Embryonic facial prominence (tissue), 1 donor: ENCODE results near the gene RALGPS1.

Experiments
- DNase-seq: peaks from one replicate; pipeline ENCODE4 v3.0.0-alpha.2; 2016; ENCODE audit errors: extremely low spot score

RALGPS1 gene

DNA sequence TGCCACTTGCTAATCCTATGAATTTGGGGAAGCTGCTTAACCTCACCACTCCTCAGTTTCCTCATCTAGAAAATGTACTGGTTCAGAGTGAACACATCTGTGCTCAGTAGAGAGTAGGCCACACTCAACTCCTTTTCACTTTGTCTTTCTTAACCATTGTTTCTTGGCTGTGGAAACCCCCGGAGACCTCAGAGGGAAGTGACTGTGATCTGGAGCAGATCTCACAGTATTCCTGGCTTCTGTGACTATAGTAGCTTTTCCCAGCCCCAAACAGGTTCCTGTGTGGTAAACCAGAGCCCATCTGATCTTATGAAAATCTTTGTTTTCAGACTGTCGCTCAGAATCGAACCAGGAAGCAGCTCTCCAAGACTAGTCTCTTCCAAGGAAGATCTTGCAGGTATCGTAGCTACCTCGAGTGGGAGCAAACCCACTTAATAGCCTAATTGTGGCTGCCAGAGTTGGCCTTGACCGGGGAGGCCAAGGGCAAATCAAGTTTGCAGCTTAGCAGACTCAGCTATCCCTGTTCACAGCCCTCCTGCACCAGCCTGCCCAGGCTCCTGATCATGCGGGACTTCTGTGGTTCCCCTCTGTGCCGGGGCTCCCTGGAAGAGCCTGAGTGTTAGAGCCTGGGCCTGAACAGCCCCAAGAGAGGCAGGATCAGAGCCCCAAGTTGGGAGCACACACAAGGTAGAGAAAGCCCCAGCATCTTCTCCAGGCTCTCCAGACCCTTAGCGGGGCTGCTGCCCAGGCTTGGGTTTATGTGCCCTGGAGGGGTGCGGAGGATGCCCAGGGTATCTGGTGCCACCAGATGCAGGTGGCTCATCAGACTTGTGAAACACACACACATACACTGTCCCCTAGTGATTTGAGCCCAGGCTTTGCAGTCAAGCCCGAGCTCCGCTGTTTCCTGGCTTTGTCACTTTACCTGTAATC is 260.1 kb downstream of the RALGPS1 start:
- DNase-seq: no peak

DNA sequence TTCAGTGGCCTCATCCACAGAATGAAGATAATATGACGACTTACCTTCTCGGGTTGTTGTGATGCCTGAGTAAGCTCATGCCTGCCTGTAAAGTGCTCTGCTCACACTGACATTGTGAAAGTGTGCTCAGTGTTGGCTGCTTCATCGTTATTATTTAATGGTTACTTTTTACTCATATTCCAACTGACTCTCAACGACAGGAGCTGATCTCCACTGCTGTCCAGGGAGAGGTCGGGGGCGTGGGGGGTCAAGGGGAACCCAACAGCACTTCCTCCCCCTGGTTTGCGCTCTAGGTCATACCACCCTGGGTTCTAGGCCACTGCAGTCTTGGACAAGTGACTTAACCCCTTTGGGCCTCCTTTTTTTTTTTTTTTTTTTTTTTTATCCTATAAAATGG is 260.7 kb downstream of the RALGPS1 start:
- DNase-seq: no peak

DNA sequence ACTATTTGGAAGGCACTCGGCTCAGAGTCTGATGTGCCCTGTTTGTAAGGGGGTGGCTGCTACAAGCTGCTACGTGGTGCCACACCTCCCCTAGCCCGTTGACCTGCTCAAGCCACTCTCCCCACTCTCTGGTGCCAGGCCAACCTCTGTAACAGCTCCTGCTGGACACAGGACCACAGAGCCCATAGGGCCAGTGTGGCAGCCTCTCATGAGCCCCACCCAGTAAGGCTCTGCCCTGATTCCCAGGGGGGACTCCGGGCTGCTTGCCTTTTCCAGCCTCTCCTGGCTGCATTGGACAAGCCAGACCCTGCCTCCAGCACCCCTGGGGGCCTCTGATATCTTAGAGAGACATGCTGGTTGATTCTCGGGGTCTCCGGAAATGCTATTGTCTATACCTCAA is 261.2 kb downstream of the RALGPS1 start:
- no peak for DNase-seq

DNA sequence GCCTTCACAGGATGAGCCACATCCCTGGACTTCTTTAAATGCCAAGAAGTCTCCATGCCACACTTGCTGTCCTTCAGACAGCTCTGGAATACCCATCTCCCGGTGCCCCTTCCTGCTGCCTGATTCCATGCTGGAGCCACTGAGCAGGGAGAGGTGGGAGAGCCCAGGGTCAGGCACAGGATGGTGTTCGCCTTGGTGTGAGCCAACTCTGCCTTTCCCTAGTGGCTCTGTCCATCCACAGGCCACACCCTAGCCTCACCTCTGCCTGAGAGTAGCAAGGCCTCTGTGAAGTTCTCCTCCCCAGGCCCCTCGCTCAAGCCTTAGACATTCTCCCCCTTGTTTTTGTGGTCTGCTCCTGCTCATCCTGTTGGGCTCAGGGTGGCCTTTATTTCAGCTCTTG is 262.0 kb downstream of the RALGPS1 start:
- no peak for DNase-seq

DNA sequence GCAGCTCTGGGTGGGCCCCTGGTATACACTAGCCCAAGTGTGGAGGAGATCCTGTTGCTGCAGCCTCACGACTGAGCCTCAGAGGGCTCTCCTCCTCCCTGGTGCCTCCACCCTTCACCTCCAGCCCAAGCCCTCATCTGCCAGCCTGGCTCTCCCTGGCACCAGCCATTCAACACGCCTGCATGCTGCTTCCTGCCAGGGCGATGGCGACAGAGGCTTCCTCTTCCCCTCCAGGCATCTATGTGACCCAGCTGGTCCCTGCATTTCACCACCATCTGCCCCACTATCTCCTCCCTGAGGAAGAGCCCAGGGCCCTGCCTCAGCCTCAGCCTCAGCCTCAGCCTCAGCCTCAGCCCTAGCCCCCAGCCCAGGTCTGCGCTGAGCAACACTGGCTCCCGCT is 262.6 kb downstream of the RALGPS1 start:
- DNase-seq: no peak

DNA sequence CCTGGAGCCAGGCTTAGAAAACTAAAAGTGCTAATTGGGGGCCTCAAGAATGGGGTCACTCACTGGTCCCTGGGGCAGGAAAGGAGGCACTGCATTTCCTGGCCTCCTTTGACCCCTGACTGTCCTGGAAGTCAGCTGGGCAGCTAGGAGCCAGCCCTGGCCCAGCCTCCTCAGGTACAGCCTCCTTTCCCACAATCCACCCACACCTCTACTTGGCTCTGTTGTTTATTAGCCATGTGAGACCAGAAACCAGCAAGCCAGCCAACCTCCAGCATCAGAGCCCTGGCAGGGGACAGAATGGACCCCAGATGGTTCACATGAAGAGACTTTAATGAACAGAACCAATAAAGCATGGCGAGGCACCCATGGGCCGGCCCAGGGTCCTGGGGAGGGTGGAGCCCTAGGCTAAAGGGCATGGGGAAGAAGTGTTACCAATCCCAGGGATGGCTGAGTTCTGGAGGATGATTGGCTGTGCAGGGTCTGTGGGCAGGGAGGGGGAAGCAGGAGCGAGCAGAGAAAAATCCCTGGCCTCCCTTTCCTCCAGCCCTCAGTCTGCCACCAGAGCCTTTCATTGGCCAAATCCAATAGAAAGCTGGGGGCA is 263.2 kb downstream of the RALGPS1 start:
- DNase-seq: no peak

DNA sequence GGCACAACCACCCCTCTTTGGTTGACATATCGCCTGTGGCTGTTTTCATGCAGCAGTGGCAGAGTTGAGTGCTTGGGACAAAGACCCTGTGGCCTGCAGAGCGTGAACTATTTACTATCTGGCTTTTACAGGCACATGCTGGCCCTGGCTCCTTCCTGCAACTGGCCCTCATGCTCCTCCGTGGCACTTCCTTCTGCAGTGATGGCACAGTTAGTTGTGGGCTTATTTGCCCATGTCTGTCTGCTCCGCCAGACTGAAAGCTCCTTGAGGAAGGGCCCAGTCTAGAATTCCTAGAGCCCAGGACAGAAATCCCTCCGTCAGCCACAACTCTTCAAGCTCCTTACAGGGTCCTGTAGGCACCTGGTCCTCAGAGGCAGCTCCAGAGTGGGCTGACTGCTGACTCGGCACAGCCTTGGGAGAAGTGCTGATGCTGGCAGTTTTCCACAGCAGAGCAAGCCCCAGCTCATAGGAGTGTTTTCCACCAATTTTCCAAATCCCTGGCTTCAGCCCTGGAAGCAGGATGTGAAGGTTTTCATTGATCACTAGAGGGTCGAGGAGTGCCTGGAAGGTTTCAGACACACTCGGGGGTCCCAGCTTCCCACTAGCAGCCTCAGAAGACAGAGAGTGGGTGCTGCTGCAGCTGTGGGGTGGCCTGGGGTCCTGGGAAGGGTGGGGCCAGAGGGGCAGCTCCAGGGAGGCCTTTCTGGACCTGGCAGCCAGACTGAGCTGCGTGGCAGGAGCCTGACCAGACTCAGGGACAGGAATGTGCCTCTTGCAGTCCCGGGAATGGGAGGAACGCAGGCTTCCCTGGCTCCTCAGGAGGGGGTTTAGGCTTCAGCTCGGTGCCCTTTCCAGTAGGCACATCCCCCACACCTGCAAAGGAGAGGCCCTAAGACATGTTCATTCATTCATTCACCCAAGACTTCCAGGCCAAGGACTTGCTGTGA is 264.4 kb downstream of the RALGPS1 start:
- no peak for DNase-seq

DNA sequence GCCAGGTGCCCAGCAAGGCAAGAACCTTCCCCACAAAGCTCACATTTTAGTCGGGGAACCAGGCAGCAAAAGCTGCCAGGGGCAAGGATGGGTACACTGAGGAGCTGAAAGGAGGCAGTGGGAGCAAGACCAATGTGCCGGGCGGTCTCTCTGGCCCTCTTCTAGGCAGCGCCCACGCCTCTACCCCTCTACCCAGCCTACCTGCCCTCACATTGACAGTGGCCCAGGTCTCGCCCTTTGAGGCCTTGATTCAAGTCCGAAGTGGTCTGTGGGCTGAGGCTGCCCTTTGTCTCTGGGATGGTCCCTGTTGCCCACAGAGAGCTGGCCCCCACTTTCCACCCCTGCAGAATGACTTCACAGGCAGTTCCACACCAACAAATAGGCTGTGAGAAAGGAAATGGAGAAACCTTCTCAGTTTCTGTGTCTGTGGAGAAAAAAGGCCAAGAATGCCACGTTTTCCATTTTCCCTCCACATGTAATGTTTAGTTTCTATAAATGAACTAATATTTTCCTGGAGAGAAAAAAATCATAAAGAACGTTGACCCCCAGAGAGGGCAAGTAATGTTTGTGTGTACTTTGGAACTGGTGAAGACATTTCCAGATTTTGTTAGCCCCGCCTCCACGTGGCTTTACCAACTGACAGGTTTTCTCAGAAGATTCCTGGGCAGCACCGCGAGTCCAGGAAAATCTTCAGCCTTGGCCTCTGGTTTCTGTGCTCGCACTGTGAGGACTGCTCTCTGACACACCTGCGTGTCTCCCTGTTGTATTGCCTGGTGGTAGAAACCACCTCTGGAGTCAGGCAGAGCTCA is 265.3 kb downstream of the RALGPS1 start:
- no peak for DNase-seq

DNA sequence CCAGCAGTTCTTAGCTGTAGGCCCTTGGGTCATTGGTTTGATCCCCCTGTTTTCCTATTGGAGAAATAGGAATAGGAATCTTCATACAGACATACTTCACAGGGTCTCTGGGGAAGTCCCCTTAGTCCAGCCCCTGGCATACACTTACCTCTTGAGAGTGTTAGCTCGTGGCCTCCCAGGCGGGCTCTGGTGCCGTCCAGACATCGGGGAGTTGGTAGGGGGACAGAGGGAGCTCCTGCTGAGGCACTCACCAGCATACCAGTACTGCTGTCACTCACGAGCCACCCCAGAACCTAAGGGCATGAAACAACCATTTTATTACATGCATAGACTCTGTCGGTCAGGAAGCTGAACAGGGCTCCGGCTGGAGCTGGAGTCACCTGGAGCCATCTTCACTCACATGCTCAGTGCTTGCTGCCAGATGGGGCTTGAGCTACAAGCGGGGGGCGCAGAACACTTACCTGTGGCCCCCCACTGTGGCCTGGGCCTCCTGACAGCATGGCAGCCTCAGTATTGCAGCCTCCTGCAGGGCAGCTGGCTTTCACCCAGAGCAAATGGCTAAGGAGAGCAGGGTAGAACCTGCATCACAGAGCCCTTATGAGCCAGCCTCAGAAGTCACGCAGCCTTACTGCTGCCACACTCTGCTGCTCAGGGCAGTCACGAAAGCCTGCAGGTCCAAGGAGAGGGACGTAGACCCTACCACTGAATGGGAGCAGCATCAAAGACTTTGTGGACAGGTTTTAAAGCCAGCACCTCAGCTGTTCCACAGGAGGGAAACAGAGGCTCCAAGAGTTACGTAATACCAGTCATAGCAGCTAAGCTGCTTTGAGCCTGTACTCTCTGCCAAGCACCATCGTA is 266.1 kb downstream of the RALGPS1 start:
- no peak for DNase-seq

DNA sequence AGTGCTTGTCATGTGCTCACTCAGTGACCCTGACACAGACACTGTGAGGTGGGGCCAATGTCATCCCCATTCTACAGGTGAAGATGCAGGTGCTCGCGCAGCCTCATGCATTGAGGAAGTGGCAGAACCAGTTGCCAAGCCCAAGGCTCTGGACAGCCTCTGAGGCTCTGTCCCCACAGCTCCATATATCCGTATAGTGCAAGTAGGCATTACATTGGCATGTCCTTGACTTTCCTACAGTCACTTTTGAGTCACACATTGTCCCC is 266.7 kb downstream of the RALGPS1 start:
- DNase-seq: no peak

DNA sequence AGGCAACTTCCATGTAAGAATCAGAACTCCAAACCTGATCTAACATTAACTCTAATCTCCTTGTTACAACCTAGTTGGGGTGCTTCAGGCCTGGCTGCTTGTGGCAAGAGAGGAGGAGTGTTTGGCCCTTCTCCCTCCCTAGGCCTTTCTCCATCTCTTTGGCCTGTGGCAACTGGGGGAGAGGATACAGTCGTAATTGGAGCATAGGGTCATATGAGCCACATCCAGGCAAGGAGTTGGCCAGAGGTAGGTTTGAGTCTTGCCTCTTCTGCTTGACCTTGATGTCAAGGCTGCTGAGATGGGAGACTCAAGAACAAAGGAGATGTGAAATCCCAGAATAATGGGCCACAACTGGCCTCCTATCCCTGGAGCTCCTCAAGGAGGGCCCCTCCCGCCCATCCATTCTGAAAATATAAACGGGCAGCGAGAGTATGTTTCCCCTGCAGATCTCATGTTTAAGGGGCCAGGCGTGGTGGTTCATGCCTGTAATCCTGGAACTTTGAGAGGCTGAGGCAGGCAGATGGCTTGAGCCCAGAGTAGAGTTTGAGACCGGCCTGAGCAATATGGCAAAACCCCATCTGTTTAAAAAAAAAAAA is 267.1 kb downstream of the RALGPS1 start:
- no peak for DNase-seq

DNA sequence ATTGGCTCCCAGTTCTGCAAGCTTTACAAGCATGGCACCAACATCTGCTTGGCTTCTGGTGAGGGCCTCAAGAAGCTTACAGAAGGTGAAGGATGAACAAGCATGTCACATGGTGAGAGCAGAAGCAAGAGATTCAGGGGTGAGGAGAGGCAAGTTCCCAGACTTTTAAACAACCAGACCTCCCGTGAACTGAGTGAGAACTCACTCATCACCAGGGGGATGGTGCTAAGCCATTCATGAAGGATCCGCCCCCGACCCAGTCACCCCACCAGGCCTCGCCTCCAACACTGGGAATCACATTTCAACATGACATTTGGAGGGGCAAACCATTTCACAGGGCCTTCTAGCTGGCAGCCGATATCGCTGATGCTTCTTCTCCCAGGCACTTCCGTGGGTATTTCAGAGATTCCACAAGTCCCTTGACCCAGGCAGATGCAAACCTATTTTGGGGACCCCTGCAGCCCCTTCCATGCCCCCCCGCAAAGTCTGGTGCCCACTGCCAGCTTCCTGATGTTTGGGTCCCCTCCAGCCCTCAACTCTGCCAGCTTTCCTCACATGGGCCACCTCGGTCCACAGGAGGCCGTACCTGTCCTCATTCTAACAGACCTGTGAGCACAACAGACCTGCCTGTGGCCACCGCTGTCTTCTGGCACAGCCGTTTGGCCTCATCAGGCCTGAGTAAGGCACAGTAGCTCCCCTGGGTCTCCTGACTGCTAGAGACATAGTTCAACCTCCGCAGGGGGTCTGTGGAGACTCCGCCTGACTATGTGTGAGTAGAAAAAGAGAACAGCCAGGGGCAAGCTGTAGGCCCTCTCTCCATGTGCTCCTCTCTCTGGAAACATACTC is 268.5 kb downstream of the RALGPS1 start:
- no peak for DNase-seq

DNA sequence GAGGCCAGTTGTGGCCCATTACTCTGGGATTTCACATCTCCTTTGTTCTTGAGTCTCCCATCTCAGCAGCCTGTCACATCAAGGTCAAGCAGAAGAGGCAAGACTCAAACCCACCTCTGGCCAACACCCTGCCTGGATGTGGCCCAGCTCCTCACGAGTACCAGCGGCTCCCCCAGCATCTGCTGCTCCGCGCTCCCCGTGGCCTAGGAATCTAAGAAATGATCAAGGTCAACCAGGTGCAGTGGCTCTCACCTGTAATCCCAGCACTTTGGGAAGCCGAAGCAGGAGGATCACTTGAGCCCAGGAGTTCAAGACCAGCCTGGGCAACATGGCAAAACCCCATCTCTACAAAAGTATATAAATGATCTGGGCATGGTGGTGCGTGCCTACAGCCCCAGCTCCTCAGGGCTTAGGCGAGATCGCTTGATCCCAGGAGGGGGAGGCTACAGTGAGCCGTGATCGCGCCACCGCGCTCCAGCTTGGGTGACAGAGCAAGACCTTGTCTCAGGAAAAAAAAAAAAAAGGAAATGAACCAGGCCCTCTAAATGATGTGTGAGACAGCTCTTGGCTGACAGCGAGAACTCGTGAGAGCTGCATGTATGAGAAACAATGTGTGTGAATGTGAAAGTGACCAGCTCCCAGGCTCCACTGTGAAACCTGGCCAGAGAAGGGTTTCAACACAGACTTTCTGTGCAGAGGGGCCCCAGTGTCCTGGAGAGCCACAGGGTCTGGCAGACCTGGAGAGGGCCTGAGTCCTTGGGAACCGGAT is 269.4 kb downstream of the RALGPS1 start:
- no peak for DNase-seq

DNA sequence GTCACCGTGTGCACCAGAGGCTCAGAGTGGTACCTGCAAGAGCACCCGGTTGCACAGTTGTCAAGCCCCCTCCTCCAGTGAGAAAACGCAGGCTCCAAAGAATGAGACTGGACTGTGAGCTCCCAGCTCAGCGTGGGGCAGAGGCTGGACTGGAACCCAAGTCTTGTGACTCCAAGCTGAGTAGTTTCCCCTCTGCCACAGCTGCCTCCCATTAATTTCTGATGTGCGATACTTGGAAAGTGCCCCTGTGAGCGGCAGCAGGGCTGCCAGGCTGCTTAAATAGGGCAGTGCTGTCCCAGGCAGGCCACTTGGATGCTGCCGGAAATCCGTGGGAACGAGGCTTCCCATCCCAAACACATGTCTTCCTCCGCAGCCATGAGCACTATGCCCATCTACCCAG is 270.1 kb downstream of the RALGPS1 start:
- no peak for DNase-seq

DNA sequence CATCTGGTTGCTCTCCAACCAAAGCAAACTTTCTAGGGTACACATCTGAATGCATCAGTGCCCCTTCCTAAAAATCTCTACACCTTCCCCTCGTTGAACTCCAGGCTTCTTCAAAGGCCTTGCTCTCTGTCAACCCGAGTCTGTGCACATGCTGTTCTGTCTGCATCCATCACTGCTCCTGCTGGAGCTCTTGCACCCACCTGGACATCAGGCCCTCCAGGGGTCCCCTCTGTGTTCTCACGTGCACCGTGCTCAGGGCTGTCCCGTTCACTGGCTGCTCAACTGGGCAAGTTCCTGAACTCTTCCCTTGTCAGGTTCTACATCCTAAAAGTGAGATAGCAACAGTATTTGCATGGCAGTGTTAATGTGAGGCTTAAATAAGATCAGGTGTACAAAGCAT is 270.6 kb downstream of the RALGPS1 start:
- no peak for DNase-seq

DNA sequence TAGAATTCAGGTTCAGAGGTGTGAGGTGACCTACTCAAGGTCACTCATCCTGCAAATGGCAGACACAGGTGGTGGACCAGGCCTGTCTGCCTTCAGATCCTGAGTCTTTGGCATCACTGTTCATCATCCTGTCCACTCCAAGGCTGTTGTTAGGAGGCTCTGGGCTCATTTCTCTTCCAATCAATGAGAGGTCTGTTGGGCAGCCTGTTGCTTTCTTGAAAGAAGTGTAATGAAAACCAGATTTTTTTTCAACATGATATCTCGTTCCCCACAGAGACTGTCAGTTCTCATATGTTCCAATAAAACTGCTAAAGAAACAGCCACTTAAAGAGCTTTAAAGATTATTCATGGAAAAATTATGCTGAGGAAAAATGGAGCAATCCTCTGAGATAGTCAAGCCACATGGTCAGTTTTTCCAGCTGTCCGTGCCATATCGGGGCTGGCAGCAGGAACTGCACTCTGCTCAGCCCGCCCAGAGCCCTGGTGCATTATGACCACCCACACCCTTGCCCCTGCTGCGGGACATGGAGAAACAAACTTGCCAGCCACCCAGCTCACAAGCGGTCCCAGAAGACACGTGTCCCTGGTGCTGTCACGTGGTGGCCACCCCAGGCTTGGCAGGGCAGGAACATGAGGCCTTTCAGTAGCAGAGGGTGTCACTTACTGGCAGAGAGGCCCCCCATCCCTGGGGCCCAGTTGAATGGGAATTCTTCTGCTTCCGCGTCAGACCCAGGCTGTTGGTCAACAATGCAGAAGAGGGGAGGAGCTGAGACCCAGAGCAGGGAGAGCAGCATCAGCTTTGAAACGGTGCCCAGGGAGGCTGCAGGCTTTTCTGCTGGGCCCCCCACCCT is 271.6 kb downstream of the RALGPS1 start:
- peak; percentile 75 for DNase-seq

DNA sequence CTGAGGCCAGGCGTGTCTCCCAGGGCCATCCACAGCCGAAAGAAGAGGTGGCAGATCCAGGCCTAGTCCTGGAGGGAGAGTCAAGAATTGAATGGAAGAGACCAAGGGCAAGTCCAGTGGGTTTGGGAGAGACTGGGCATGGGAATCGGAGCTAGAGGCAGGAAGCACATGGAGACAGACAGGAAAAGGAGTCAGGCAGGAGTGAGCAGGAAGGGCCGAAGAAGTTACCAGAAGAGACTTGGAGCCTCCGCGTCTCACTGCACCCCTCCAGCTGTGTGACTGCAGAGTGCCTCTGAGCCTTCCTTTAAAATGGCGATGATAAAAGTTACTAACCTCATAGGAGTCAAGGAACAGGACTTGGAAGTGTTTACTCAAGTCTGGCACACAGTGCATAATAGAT is 272.2 kb downstream of the RALGPS1 start:
- no peak for DNase-seq
